Measurements from ENCODE around the gene RASSF3. TPM values are rescaled to one million over a fixed set of nuclear protein-coding genes. Genes with fewer than 3 reads are reported as not detected.
A peak's percentile ranks its signal among the peaks of the same experiment; 100 is the strongest.

RASSF3 gene
- total RNA-seq, 4 donors from 2014 or later: 5.2 to 11.5 (median 7.0) TPM

DNA sequence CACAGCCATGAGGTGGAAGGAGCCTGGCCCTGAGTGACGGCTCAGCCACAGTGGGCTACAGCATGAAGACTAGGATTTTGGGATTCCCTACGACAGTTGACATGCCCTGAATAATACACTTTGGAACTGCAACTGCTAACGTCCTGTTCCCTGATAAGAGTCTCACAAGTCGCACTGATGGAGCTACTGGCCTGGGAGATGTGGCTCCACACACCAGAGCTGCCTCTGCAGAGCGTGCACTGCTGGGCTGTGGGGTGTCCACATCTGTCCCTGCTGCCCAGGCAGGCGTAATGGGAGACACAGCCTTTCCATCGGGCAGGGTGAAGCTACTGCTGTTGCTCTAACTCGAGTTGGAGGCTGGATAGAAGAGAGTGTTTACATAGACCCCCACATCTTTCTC lies 42.7 kb upstream of the RASSF3 start:
- TF ChIP-seq, protein P1, sequence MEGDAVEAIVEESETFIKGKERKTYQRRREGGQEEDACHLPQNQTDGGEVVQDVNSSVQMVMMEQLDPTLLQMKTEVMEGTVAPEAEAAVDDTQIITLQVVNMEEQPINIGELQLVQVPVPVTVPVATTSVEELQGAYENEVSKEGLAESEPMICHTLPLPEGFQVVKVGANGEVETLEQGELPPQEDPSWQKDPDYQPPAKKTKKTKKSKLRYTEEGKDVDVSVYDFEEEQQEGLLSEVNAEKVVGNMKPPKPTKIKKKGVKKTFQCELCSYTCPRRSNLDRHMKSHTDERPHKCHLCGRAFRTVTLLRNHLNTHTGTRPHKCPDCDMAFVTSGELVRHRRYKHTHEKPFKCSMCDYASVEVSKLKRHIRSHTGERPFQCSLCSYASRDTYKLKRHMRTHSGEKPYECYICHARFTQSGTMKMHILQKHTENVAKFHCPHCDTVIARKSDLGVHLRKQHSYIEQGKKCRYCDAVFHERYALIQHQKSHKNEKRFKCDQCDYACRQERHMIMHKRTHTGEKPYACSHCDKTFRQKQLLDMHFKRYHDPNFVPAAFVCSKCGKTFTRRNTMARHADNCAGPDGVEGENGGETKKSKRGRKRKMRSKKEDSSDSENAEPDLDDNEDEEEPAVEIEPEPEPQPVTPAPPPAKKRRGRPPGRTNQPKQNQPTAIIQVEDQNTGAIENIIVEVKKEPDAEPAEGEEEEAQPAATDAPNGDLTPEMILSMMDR (IDR thresholded peaks at IDR 0.05 in 4 of 5, conservative IDR thresholded peaks at IDR 0.05 in 1 of 5): no peak
- TF ChIP-seq POLR2A (IDR thresholded peaks at IDR 0.05): no peak
- Histone ChIP-seq H3K4me3 (no peak overlapping the region), H3K4me1 (peaks cover 4 to 9% of the 10 kb centered on the region in 2 donors), H3K27ac (no peak overlapping the region), H3K27me3 (no peaks in the 10 kb centered on the region), H3K9me3 (no peaks in the 10 kb centered on the region), H3K36me3 (no peaks in the 10 kb centered on the region)
- intact Hi-C loops (cut with DNase I; ENCODE audit: low total_unique reads) (no loop called here), in situ Hi-C loops (cut with MboI; ENCODE audit: low sequenced_read_pairs in 4 of 4) (no loop called here)
- no peak for DNase-seq
- no peak for ATAC-seq

DNA sequence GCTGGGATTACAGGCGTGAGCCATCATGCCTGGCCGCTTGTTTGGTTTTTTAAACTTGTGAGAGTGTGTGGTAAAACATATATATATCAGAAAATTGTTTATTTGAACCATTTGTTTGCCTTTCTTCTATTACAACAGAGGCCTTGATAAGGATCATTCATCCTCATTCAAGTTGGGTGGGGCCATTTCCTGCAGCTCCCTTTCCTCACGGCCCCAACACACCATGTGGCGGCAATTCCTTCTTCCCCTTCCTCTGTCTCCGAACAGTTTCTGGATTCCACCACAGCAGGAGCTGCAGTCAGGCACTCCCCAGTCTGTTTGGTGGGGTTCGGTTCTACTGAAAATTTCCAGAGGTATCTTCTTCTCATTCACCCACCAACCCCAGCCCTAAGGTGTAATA lies 42.0 kb upstream of the RASSF3 start:
- no peaks in the 10 kb centered on the region for H3K36me3 ChIP-seq

DNA sequence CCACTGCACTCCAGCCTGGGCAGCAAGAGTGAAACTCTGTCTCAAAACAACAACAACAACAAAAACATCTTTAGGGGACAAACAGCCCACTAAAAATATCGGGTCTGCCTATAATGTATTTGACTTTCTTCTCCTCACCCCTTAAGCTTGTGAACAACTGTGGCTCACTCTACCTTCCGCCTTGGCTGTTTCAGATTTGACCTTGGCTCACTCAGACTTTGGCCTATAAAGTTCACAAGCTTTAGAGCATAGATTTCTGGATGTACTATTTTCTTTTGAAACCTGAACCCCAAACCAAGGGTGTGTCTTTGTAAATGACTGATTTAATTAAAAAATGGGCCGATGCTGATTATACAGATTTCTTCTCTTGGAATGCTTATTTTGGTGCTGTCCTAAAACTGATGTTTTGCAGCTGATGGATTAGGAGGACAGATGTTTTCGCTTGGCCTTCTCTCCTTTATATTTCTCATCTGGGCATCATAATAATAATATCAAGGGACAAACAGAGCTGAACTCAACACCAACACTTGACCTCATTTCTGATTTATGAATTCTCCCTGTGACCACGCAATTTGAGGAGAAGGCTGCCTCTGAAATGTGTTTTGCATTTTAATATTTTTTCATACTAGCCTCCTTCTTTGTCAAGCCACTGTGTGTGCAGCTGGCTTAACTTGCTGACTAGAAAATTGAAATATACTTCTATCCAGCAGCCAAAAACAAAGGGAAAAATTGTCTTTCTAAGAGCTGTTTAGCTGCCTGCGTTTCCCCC lies 40.2 kb upstream of the RASSF3 start:
- no peak overlapping the region for H3K4me3 ChIP-seq
- ATAC-seq: peak in 1 of 2 donors; percentile 27
- H3K27ac ChIP-seq: peak overlapping the region; percentile 2 to 32 (median 20)

More for the DNA sequence above, 42.0 kb upstream of the RASSF3 start:
- Histone ChIP-seq H3K27me3 (no peaks in the 10 kb centered on the region), H3K4me1 (peaks cover 4 to 9% of the 10 kb centered on the region in 2 donors), H3K9me3 (no peaks in the 10 kb centered on the region), H3K27ac (no peak overlapping the region), H3K4me3 (no peak overlapping the region)
- TF ChIP-seq, protein P1 (IDR thresholded peaks at IDR 0.05 in 4 of 5, conservative IDR thresholded peaks at IDR 0.05 in 1 of 5): no peak
- no peak for TF ChIP-seq POLR2A (IDR thresholded peaks at IDR 0.05)
- intact Hi-C loops (cut with DNase I; ENCODE audit: low total_unique reads) (no loop called here), in situ Hi-C loops (cut with MboI; ENCODE audit: low sequenced_read_pairs in 4 of 4) (no loop called here)
- DNase-seq: no peak
- ATAC-seq: no peak

DNA sequence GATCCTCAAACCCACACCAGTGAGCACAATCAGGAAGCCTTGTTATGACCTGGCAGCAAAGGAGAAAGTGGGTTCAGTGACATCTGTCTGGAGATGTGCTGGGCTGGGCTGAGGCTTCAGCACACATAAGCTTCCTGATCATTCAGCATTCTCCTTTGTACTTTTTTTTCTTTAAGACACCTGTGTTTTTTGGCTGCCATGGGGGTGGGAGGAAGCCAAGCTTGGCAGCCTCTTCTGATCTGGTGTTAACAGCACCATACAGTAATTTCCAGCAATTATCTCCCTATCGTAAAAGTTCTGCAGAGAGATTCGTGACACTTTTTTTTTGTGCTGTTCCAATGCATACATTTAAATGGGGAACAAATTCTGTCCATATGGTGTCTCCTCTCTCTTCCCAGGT lies 38.9 kb upstream of the RASSF3 start:
- no peak overlapping the region for H3K4me3 ChIP-seq
- TF ChIP-seq POLR2A (IDR thresholded peaks at IDR 0.05): no peak
- TF ChIP-seq, protein P1 (IDR thresholded peaks at IDR 0.05 in 4 of 5, conservative IDR thresholded peaks at IDR 0.05 in 1 of 5): no peak
- no peaks in the 10 kb centered on the region for H3K27me3 ChIP-seq
- no peak for ATAC-seq
- intact Hi-C loops (cut with DNase I; ENCODE audit: low total_unique reads): loop anchor here (5.0 kb wide), 1 partner anchor 41 kb away; the partner anchor contains the start of gene RASSF3
- no peaks in the 10 kb centered on the region for H3K36me3 ChIP-seq
- in situ Hi-C loops (cut with MboI; ENCODE audit: low sequenced_read_pairs in 4 of 4): no loop called here
- no peak overlapping the region for H3K27ac ChIP-seq
- no peak for DNase-seq
- peaks cover 4 to 9% of the 10 kb centered on the region in 2 donors for H3K4me1 ChIP-seq
- H3K9me3 ChIP-seq: peaks cover 3 to 11% (median 5%) of the 10 kb centered on the region in 3 donors

More for the DNA sequence above, 40.2 kb upstream of the RASSF3 start:
- no peaks in the 10 kb centered on the region for H3K27me3 ChIP-seq
- DNase-seq: no peak
- TF ChIP-seq, protein P1 (IDR thresholded peaks at IDR 0.05 in 4 of 5, conservative IDR thresholded peaks at IDR 0.05 in 1 of 5): no peak
- no peak for TF ChIP-seq POLR2A (IDR thresholded peaks at IDR 0.05)
- H3K36me3 ChIP-seq: no peaks in the 10 kb centered on the region
- intact Hi-C loops (cut with DNase I; ENCODE audit: low total_unique reads): loop anchor here (5.0 kb wide), 1 partner anchor 42 kb away; the partner anchor contains the start of gene RASSF3
- H3K9me3 ChIP-seq: peaks cover 0 to 9% (median 5%) of the 10 kb centered on the region in 3 donors
- in situ Hi-C loops (cut with MboI; ENCODE audit: low sequenced_read_pairs in 4 of 4): no loop called here
- peaks cover 4 to 9% of the 10 kb centered on the region in 2 donors for H3K4me1 ChIP-seq
